NCI-H2196 (cell line): ENCODE results near the gene LGALSL.

Experiments used
- DNase-seq: peaks from one replicate; lab custom pipeline; 2025; ENCODE audit not compliant: unreplicated experiment; lab: John Stamatoyannopoulos, UW

Gene LGALSL

GRCh38 chr2:64453770-64454385 is at the start of gene LGALSL:
LGALSL (plus strand) TSS chr2:64454162; CDS start chr2:64454546, 384 bp downstream.
- DNase-seq: peak; percentile 44

DNA sequence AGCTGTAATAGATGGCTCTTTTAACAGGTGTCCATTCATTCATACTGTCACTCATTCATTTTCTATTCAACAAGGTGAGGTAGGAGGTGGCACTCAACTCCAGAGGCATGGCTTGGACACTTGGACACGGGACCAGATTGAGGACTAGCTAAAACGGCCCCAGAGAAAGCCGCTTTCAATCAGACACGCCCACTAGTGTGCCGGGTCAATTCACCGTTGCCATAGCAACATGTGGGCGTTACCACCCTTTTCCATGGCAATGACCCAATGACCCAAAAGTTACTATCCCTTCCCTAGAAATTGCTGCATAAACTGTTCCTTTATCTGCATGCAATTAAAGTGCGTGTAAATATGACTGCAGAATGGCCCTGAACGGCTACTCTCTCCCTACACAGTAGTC is 49.2 kb upstream of the LGALSL start:
- DNase-seq: peak; percentile 52

DNA sequence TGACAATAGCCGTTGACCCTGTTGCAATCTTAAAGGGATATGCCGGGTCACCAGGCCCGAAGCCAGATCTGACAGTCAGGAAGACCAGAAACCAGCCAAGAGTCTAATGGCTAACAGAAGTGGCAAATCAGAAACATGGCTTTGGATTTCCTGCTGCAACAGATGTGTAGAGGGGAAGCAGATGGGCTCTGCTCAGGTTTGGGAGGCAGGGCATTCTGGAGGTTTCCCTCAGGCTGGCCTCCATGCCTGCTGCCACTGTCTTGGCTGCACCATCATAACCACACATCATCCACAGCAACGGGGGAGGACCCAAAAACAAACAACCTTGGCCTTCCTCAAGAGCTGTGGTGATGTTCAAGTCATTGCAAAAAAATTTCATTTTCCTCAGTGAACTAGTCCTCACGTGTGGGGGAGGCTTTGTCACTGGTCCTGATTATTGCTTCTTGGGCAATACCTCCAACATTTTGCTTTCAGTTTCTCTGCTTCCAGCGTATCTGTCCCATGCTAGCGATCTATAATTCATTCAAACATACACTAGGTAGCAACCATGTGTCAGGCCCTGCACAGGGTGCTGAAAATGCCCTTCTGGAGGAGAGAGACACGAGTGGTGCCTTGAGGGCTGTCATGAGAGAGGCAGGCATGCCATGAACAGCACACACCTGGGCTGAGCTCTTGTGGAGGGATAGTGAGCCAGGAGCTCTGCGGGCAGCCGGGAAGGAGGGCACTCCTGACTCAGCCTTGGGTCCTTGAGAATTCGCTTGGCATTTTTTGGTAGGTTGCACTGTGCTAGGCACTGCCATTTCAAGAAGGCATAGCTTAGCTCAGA is 48.2 kb upstream of the LGALSL start:
- DNase-seq: no peak

DNA sequence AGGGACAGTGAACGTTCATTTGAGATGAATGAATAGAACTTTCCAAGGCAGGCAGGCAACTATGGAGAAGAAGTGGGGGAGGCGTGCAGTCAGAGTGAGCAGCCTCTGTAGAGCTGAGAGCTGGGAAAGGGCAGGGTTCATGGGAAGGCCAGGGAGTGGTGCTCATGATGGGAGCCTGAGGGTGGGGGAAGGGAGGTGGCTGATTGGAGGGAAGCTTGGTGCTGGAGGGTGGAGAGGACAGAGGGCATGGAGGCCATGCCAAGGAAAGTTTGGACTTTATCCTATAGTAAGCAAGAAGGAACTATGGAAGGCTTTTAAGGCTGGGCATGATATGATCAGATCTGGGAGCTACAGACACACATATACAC is 47.6 kb upstream of the LGALSL start:
- DNase-seq: no peak

GRCh38 chr2:64408031-64408430 is 45.9 kb upstream of the LGALSL start:
- DNase-seq: no peak

- DNase-seq: peak; percentile 2
Measured at GRCh38 chr2:64410671-64411070, 43.3 kb upstream of the LGALSL start.

GRCh38 chr2:64412671-64413070 is 41.3 kb upstream of the LGALSL start:
- no peak for DNase-seq

GRCh38 chr2:64414736-64415435 is 39.1 kb upstream of the LGALSL start:
- DNase-seq: no peak

- DNase-seq: no peak
Measured at GRCh38 chr2:64417624-64418023, 36.3 kb upstream of the LGALSL start.

DNA sequence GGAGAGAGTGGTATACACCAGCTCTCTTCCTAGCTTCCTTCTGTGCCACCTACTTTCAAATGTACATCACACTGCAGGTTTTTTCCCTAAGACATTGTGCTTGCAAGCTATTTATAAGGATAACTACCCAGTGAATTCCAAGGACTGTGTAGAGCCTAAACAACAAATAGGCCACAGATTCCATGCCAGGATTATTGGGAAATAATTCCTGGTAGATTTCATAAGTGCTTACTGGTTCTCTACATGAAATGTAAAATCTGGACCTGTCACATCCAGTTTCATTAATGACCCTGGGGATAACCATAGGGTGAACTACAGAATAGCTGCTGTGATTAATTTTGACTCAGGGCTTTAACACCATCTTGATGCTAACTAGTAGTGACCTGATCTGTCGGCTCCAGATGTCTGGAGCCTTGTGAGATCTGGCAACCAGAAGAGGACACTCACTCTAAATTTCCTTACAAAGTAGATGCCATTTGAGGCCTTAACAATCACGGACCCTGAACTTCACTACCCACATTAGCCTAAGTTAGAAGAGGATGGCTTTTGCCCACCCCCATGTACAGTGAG is 34.3 kb upstream of the LGALSL start:
- DNase-seq: no peak

GRCh38 chr2:64420677-64421076 is 33.3 kb upstream of the LGALSL start:
- no peak for DNase-seq

DNA sequence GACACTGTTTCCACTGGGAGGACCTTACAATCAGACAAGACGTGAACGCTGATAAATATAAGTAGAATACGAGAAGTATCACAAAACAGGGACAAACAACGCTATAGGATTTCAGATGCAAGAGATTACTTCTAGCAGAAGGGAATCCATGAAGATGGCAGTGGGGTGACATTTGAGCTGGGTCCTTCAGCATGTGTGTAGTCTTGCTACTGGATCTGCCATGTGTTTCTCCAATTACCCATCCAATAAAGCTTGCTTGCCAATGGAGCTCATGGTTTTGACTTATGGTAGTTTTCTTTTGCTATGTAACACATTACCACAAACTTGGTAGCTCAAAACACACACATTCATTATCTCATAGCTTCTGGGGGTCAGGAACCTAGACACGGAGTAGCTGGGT is 32.8 kb upstream of the LGALSL start:
- no peak for DNase-seq

GRCh38 chr2:64422466-64422865 is 31.5 kb upstream of the LGALSL start:
- DNase-seq: no peak

DNA sequence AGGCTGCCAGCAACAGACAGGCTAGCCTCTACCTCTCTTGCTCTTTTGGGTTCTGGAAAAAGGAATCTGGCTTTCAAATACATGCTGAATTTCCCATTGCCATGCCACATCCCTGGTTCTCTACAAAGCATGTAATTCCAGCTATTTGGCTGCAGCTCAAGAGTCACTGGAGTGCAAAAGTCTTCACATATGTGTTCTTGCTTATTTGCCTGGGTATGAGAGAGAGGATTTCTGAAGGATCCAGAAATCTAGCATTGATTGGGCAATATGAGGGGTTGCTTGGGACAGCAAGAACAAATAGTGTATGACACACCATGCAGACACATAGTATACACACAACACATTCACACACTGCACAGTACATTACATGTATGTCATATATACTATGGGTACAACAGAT is 30.7 kb upstream of the LGALSL start:
- DNase-seq: no peak

DNA sequence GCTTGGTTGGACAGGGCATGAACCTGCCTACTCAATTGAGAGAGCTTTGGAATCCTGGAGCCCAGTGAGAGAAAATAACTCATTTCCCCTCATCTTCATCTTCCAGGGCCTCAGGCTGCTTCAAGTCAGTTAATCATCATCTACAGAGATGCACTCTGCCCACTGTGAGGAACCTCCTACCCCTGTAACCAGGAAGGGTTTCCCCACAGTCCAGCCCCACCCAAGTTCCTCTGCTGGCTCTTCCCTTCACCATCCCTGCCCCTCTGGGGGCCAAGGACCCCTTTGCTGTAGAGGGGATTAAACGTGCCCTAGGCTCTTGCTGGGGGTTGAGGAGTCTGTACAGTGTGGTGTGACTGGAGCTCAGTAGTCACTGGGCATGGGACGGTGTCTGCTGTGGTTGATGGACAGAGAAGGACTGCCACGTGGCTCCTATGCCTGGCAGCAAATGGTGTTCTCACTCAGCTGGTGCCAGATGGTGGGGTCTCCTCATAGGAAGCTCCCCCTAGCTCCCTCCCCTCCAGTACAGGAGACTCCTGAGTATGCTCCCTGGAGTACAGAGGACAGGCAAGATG is 29.5 kb upstream of the LGALSL start:
- DNase-seq: no peak

DNA sequence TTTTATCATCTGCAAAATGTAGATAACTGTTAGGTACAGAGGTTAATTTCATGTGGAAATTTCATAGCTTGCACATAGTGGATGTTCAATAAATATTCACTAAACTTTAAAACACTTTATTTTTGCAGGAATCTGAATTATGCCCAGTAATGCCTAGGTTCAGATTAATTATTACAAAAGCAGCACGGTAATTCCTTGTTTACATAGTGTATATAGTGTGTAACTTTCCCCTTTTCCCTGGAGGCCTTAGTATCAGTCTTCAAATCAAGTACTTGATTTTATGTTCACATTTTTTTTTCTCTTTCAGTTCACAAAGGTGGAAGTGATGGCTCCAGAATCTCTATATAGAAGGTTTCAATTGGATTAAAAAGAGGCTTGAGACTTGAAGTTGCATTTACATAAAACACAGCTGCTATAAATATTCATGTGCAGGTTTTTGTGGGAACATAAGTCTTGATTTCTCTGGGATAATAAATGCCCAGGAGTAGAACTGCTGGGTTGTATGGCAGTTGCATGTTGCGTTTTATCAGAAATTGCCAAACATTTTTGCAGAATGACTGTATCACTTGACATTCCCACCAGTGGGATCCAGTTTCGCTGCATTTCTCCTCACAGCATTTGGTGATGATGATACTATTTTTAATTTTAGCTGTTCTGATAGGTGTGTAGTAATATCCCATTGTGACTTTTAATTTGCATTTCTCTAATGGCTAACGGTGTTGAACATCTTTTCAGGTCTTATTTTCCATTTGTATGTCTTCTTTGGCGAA is 27.6 kb upstream of the LGALSL start:
- DNase-seq: no peak

GRCh38 chr2:64434039-64434657 is 19.8 kb upstream of the LGALSL start:
- no peak for DNase-seq

- no peak for DNase-seq
Measured at GRCh38 chr2:64437883-64438282, 16.1 kb upstream of the LGALSL start.

DNA sequence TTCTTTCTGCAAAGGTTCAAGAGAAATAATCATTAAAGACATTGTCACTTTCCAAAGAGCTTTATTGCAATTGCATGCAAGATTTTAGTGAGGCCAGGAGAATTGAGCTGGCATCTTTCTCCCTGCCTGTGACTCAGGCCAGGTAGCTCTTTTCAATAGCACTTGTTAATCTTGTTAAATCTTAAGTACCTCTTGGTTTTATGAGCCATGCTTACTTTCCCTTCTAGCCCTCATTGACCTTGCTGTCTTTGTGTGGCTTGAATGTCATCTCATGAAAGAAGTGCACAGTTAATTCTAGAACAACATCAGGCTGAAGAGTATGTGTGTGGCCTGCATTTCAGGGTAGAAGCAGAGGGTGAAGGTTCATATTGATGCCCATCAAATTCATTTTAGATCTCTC is 14.8 kb upstream of the LGALSL start:
- peak; percentile 10 for DNase-seq

- DNase-seq: no peak
Measured at GRCh38 chr2:64440843-64441242, 13.1 kb upstream of the LGALSL start.
